HEK293T (cell line): ENCODE results near the gene EIF4B.

Experiments
- BHLHE40 ChIP-seq: fragments of 450-650 bp; IDR thresholded peaks from 2 replicates; pipeline ENCODE4 v1.6.1; 2016; ENCODE audit warnings: mild to moderate bottlenecking, moderate library complexity, borderline replicate concordance
- CTBP1 ChIP-seq: fragments of 450-650 bp; IDR thresholded peaks from 2 replicates; pipeline ENCODE4 v1.6.1; 2016; ENCODE audit warnings: borderline replicate concordance
- FOXA1 ChIP-seq: fragments of 450-650 bp; IDR thresholded peaks from 2 replicates; pipeline ENCODE4 v1.6.1; 2016; ENCODE audit warnings: mild to moderate bottlenecking
- FOXK2 ChIP-seq: fragments of 450-650 bp; IDR thresholded peaks from 2 replicates; pipeline ENCODE4 v1.6.1; 2016; ENCODE audit warnings: mild to moderate bottlenecking
- FOXM1 ChIP-seq: fragments of 450-650 bp; IDR thresholded peaks from 2 replicates; pipeline ENCODE4 v1.6.1; 2017; ENCODE audit warnings: mild to moderate bottlenecking, borderline replicate concordance
- HDGF ChIP-seq: fragments of 450-650 bp; IDR thresholded peaks from 2 replicates; pipeline ENCODE4 v1.6.1; 2017; ENCODE audit warnings: antibody characterized with exemption, borderline replicate concordance
- L3MBTL2 ChIP-seq: fragments of 450-650 bp; conservative IDR thresholded peaks from 2 replicates; pipeline ENCODE4 v1.6.1; 2016; ENCODE audit warnings: mild to moderate bottlenecking
- LEF1 ChIP-seq: fragments of 450-650 bp; IDR thresholded peaks from 2 replicates; pipeline ENCODE4 v1.6.1; 2017; ENCODE audit warnings: mild to moderate bottlenecking, borderline replicate concordance
- NFRKB ChIP-seq: fragments of 450-650 bp; IDR thresholded peaks from 2 replicates; pipeline ENCODE4 v1.6.1; 2016; ENCODE audit warnings: mild to moderate bottlenecking, moderate library complexity
- PKNOX1 ChIP-seq: fragments of 450-650 bp; IDR thresholded peaks from 2 replicates; pipeline ENCODE4 v1.6.1; 2016
- SP1 ChIP-seq: fragments of 450-650 bp; IDR thresholded peaks from 2 replicates; pipeline ENCODE4 v1.6.1; 2017
- SUZ12 ChIP-seq: fragments of 450-650 bp; IDR thresholded peaks from 2 replicates; pipeline ENCODE4 v1.6.1; 2016; ENCODE audit warnings: mild to moderate bottlenecking
- ZNF384 ChIP-seq: fragments of 450-650 bp; IDR thresholded peaks from 2 replicates; pipeline ENCODE4 v1.6.1; 2016

GRCh38 chr12:53090105-53090504 lies 83.8 kb downstream of the EIF4B start:
- TF ChIP-seq FOXM1 (no peak), ZNF384 (no peak), SUZ12 (no peak), SP1 (no peak), BHLHE40 (no peak), LEF1 (no peak), FOXK2 (no peak), CTBP1 (no peak), HDGF (no peak), FOXA1 (no peak), NFRKB (no peak), L3MBTL2 (no peak), PKNOX1 (no peak)
